Mucosa of gallbladder (tissue), 1 donor: ENCODE results near the gene CHMP4B. TPM values are rescaled to one million over a fixed set of nuclear protein-coding genes. Genes with fewer than 3 reads are reported as not detected.

Source experiments
- DNase-seq: peaks from one replicate; pipeline ENCODE4 v3.0.0-alpha.2; 2020; ENCODE audit warnings: low spot score
- total RNA-seq: library from RNA; stranded (reverse); gene quantifications from one replicate; pipeline ENCODE4 v1.2.1, GENCODE V29; 2021
- donor health status: DM: no; HTN: no; CAD: no.

The CHMP4B gene
- total RNA-seq, 1 donor from 2014 or later, result 117 TPM

GRCh38 chr20:33863440-33864323 lies 52.5 kb downstream of the CHMP4B start:
- DNase-seq, result no peak

GRCh38 chr20:33864324-33864963 lies 53.3 kb downstream of the CHMP4B start:
- no peak for DNase-seq

GRCh38 chr20:33865761-33866370 lies 54.7 kb downstream of the CHMP4B start:
- no peak for DNase-seq

- DNase-seq, result no peak
Measured at GRCh38 chr20:33866398-33867100, 55.4 kb downstream of the CHMP4B start.

GRCh38 chr20:33868042-33868441 lies 56.9 kb downstream of the CHMP4B start:
- DNase-seq, result no peak

- DNase-seq, result no peak
Measured at GRCh38 chr20:33868595-33868994, 57.4 kb downstream of the CHMP4B start.

GRCh38 chr20:33869283-33869682 lies 58.1 kb downstream of the CHMP4B start:
- DNase-seq, result no peak

- no peak for DNase-seq
Measured at GRCh38 chr20:33871362-33871761, 60.2 kb downstream of the CHMP4B start.

GRCh38 chr20:33874129-33874528 lies 63.0 kb downstream of the CHMP4B start:
- DNase-seq, result no peak

GRCh38 chr20:33875055-33875454 lies 63.9 kb downstream of the CHMP4B start:
- DNase-seq, result no peak

GRCh38 chr20:33875534-33876026 lies 64.4 kb downstream of the CHMP4B start:
- DNase-seq, result no peak

- DNase-seq, result no peak
Measured at GRCh38 chr20:33878583-33878982, 67.4 kb downstream of the CHMP4B start.

- DNase-seq, result no peak
Measured at GRCh38 chr20:33880396-33880795, 69.2 kb downstream of the CHMP4B start.

GRCh38 chr20:33881989-33882388 lies 70.8 kb downstream of the CHMP4B start:
- DNase-seq, result no peak

GRCh38 chr20:33882481-33882880 lies 71.3 kb downstream of the CHMP4B start:
- DNase-seq, result no peak

GRCh38 chr20:33883164-33883563 lies 72.0 kb downstream of the CHMP4B start:
- DNase-seq, result no peak

- DNase-seq, result no peak
Measured at GRCh38 chr20:33884633-33885032, 73.5 kb downstream of the CHMP4B start.

- no peak for DNase-seq
Measured at GRCh38 chr20:33889312-33889711, 78.2 kb downstream of the CHMP4B start.

- no peak for DNase-seq
Measured at GRCh38 chr20:33890557-33890956, 79.4 kb downstream of the CHMP4B start.

GRCh38 chr20:33893314-33893713 lies 82.2 kb downstream of the CHMP4B start:
- no peak for DNase-seq

GRCh38 chr20:33894798-33895197 lies 83.7 kb downstream of the CHMP4B start:
- DNase-seq, result no peak

GRCh38 chr20:33896509-33896908 lies 85.4 kb downstream of the CHMP4B start:
- no peak for DNase-seq
